Uterus (tissue), 2 donors: ENCODE data around the gene EMD.

Experiments used
- POLR2A ChIP-seq, 2 donors: fragments of 450-650 bp; IDR thresholded peaks; one replicate each; pipeline ENCODE4 v1.6.1; 2016; ENCODE audit warnings: antibody characterized with exemption in 2 of 2, mild to moderate bottlenecking in 1 of 2, moderate library complexity in 1 of 2
- TF ChIP-seq, protein P1 (sequence below), 4 experiments: fragments of 200-600 bp in 2 of 4; fragments of 450-650 bp in 2 of 4; sonication (generic) in 2 of 4; IDR thresholded peaks; one replicate each; pipeline ENCODE4 v1.5.1; 2016 to 2019; ENCODE audit warnings: antibody characterized with exemption in 4 of 4, mild to moderate bottlenecking in 2 of 4, moderate library complexity in 1 of 4

DNA sequence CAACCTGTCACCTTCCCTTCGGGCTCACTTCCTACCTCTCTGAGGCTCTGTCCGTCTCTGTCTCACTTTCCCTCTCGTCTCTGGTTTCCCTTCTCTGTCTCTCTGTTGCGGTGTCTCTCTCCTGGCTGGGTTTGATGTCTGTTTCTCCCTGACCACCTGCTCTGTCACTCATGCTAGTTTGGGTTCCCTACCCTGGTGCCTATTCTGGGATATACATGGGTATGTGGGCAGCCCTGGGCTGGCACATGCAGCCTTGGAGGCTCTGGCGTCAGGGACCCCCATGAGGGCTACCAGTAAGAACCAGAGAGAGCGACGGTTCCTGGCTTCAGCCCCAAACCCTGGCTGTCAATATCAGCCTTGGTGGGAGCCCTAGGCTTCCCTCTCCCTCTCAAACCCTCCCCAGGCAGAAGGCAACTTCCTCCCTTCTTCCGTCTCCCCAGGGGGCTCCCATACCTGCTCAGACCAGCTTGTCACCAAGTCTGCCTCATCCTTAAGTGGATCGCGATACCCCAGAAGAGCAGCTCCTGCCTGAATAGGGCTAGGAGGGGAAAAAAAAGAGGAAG is 29.6 kb downstream of the EMD start:
- TF ChIP-seq, protein P1, sequence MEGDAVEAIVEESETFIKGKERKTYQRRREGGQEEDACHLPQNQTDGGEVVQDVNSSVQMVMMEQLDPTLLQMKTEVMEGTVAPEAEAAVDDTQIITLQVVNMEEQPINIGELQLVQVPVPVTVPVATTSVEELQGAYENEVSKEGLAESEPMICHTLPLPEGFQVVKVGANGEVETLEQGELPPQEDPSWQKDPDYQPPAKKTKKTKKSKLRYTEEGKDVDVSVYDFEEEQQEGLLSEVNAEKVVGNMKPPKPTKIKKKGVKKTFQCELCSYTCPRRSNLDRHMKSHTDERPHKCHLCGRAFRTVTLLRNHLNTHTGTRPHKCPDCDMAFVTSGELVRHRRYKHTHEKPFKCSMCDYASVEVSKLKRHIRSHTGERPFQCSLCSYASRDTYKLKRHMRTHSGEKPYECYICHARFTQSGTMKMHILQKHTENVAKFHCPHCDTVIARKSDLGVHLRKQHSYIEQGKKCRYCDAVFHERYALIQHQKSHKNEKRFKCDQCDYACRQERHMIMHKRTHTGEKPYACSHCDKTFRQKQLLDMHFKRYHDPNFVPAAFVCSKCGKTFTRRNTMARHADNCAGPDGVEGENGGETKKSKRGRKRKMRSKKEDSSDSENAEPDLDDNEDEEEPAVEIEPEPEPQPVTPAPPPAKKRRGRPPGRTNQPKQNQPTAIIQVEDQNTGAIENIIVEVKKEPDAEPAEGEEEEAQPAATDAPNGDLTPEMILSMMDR (IDR thresholded peaks at IDR 0.05): no peak
- no peak for TF ChIP-seq POLR2A (IDR thresholded peaks at IDR 0.05)
